Fibroblast of skin of back (primary cell): ENCODE results near the gene NOTUM. TPM values are rescaled to one million over a fixed set of nuclear protein-coding genes. Genes with fewer than 3 reads are reported as not detected.

Source experiments
- DNase-seq: peaks from one replicate; pipeline ENCODE4 v3.0.0-alpha.2; 2013
- polyA plus RNA-seq, 2 experiments: library from polyadenylated mRNA; unstranded; fragments of 120-200 nt; gene quantifications; one replicate each; pipeline ENCODE4 v1.2.1, GENCODE V29; 2013; ENCODE audit not compliant: insufficient read length in 2 of 2

NOTUM gene
- not detected for polyA plus RNA-seq (2013, experiment 1 of 2; ENCODE audit: insufficient read length)
- polyA plus RNA-seq (2013, experiment 2 of 2; ENCODE audit: insufficient read length) = 0.11 TPM

DNA sequence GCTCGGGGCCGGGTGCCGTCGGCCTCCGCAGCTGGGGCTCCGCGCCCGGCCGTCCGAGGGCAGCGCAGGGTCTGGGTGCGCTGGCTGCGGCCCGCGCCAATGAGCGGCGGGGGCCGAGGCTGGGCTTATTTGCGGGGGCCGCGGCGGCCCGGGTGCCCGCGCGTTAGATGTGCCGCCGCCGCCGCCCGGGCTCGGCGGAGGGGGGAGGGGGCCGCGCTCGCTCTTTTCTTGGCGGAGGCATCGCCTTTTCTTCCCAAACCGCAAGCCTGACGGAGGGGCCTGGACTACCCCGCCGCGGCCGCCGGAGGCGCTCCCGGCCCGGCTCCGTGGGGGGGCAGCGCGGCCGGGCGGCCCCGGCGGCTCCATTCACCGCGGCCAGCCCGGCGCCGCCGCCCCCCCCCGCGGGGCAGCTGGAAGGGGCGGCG lies at the start of gene NOTUM:
NOTUM (minus strand) TSS at position 101 of the 425 bp plus-strand sequence. CDS start 278 bp downstream, outside the sequence.
- DNase-seq = peak; percentile 50

DNA sequence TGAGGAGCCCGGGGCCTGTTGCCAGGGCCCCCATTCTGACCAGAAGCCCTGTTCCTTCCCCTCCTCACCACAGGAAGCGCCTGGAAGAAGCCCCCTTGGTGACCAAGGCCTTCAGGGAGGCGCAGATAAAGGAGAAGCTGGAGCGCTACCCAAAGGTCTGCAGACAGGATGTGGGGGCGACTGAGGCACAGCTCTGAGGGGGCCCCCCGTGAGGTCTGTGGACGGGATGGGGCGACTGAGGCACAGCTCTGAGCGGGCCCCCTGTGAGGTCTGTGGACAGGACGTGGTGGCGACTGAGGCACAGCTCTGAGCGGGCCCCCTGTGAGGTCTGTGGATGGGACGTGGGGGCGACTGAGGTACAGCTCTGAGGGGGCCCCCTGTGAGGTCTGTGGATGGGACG lies 48.4 kb upstream of the NOTUM start:
- no peak for DNase-seq

GRCh38 chr17:82008941-82009405 lies 48.0 kb upstream of the NOTUM start:
- no peak for DNase-seq

DNA sequence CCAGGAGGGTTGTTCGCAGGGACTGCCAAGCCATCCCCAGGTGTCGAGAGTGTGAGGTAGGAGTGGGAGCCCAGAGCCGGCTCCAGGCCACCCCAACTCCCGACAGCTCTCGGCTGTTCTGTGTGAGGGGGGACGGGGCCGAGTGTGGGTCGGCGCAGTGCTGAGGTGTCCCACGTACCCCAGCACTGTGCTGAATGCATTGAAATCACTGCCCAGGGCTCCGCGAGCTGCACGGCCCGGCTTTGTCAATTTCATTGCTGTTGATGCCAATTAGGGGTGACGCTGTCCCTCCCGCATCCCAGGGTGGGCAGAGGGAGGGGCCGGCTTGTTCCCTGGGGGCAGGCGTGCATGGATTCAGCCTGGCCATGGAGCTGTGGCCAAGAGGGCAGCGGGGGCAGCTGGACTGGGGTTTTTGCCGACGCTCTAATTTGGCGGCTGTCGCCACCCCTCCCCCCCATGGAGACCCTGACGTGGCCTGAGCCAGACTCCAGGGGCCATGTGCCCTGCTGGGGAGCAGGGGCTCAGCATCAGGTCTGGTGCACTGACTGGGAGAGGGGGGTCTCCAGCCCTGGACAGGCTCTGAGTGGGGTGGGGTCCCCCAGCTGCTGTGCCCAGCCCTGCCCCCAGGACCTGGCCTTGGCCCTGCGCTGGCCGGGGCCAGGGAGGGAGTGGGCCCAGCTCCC lies 47.4 kb upstream of the NOTUM start:
- DNase-seq = no peak

DNA sequence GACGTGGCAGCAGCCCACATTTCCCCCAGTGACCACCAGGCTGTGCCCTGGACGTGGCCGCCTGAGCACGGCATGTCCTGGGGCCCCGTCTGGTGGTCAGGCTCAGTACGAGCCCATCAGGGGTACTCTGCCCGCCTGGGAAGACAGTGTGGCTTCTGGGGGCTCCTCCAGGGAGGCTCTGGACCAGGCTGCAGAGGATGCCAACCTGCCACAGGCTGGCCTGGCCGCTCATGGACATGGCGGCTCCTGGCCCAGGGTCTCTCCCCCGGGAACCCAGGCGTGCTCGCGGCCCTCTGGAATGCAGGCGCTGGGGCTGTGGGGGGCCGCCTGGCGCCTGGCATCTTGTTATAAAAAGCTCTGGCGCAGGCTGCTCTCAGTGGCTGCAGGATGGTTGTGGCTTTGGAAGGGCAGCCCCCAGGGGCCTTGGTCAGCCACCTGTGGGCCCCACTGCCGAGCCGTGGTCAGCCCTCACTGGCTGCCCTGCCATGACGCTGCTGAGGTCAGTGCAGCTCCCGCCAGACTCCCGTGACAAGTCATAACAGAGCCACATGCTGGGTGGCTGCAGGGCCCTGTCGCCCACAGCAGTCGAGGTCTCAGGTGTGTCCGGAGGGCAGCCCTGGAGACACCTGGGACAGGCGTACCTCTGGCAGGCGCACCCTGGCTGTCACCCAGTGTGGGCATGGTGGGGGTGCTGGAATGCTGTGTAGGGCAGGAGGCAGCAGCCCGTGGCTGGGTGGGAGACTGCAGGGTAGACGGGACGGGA lies 46.7 kb upstream of the NOTUM start:
- no peak for DNase-seq

- DNase-seq = no peak
Observed at GRCh38 chr17:82007228-82007494, 46.2 kb upstream of the NOTUM start.

DNA sequence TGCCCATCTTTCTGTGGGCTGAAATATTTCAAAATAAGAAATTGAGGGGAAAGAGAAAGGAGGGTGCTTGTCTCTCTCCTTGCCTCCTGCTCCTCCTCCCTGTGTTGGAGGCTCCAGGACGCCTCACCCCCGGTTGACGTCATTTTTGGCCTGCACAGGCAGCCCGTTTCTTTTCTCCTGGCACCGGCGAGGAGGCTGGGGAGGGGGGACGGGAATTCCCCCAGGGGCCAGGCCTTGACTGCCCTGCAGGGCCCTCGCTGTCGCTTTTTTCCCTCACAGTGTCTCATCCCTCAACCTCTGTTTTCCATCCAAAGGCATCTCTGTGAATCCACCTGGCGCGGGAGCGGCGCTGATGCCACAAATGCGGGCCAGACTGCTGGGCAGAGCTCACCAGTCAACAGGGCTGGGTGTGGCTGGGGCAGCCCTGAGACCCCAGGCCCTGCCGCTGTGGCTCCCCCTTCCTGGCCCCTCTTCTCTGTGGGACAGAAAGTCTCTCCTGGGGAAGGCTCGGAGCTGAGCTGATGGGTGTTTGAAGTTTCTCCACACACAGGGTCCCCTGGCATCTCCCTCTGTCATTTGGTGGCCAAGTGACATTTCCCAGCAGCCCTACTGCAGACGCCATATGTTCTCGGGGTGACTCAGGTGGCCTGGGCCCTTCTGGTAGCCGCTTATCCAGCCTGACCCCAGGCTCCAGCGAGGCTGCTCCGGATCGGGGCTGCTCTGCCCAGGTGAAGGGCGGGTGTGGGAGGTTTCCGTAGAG lies 45.7 kb upstream of the NOTUM start:
- peak; percentile 55 for DNase-seq

DNA sequence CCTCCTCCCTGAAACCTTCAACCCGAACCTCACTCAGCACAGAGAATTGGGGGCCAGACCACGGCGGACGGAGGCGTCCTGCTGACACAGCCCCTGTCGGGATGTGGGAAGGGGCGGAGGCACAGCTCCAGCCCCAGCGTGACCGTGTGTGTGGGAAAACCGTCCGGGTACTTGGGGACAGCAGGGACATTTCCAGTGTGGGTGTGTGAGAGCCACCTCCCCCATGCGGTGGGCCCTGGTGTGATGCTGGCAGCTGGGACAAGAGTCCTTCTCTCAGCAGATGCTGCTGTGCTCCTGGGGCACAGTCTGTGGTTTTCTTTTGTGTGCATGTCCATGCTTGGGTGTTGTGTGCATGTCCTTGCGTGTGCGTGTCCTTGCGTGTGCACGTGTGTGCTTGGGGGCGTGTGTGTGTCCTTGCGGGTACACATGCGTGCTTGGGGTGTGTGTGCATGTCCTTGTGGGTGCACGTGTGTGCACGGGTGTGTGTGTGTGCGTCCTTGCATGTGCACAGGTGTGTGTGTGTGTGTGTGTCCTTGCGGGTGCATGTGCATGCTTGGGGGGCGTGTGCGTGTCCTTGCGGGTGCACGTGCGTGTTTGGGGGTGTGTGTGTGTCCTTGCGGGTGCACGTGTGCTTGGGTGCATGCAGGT lies 44.8 kb upstream of the NOTUM start:
- no peak for DNase-seq

- no peak for DNase-seq
Observed at GRCh38 chr17:82004517-82005455, 43.8 kb upstream of the NOTUM start.

- DNase-seq = peak; percentile 98
Observed at GRCh38 chr17:82003411-82004381, 42.7 kb upstream of the NOTUM start.

- no peak for DNase-seq
Observed at GRCh38 chr17:82001571-82002056, 40.6 kb upstream of the NOTUM start.

DNA sequence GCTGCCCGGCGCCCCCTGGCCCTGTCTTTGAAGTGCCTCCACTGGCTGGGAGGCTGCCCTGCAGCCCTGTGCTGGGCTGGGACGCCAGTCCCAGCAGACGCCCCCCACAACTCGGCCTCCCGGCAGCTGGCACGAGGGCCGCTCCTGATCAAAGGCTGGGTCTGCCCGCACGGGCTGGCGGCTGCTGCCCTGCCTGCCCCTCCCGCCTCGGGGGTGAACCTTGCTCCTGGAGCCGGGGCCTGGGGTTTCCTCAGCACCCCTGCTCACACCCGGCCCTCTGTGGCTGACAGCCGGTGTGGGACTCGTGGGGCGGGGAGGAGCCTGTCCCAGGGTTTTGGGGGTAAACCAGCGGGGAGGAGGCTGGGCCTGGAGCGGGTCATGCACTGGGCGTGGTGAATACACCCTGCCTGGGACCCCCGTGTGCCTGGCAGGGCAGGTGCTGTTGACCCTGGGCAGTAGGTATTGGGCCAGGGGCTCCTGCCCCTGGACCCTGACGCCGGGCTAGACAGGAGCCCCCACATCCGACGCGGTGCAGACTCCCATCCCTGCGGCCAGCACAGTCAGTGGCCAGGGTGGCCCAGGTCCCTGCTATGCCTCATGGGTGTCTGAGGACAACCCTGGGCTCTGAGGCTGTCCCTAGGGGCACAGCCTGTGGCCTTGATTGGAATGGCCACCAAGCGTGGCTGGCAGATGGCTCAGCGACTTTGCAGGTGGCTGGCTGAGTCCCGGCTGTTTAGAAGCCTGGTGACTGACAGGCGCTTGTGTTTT lies 40.0 kb upstream of the NOTUM start:
- no peak for DNase-seq

- no peak for DNase-seq
Observed at GRCh38 chr17:81999976-82000802, 39.2 kb upstream of the NOTUM start.

- no peak for DNase-seq
Observed at GRCh38 chr17:81999587-81999975, 38.6 kb upstream of the NOTUM start.

- no peak for DNase-seq
Observed at GRCh38 chr17:81998691-81999438, 37.9 kb upstream of the NOTUM start.

DNA sequence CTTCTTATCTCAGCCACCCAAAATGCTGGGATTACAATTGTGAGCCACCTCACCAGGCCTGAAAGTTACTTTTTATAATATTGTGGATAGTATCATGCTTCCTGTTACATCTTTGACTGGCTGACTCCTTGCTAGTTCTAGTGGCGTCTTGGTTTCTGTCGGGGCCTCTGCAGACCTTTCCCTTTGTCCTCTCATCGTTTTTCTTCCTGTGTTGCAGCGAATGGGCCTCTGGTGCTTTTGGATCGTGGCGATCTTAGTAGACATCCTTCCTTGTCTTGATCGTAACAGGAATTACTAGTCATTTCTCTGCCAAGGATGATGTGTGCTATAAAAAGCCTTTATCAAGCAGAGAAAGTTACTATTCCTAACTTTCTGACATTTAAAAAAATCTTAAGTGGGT lies 37.2 kb upstream of the NOTUM start:
- no peak for DNase-seq

GRCh38 chr17:81996757-81997441 lies 35.9 kb upstream of the NOTUM start:
- DNase-seq = no peak
